Measurements from ENCODE around the gene AMPD2.

The AMPD2 gene

DNA sequence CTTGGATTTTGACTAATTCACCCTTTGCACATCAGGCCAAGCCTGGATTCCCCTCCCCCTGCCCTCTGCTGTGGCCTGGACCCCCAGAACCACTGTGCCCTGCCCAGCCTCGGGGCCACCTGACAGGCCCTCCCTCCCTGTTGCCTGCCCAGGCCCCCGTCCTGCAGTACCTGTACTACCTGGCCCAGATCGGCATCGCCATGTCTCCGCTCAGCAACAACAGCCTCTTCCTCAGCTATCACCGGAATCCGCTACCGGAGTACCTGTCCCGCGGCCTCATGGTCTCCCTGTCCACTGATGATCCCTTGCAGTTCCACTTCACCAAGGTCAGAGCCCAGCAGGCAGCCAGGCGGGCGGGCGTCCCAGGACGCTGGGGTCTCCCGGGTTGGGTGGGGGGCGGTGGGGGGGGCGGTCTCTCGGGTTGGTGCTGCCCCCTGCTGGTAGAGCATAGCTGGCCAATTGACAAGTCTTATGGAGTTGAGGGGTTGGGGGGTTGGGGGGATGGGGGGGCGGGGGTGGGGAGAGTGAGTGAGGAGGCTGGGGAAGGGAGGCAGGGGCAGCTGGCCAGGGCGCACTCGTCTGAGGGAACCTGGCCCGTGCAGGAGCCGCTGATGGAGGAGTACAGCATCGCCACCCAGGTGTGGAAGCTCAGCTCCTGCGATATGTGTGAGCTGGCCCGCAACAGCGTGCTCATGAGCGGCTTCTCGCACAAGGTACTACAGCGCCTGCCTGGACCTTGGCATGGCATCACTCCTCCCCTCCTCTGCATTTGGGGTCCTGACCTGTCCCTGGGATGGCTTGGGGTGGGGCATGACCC lies 10.7 kb downstream of the AMPD2 start:
- DNase-seq (ENCODE audit: low read depth in 2 of 2), result no peak

DNA sequence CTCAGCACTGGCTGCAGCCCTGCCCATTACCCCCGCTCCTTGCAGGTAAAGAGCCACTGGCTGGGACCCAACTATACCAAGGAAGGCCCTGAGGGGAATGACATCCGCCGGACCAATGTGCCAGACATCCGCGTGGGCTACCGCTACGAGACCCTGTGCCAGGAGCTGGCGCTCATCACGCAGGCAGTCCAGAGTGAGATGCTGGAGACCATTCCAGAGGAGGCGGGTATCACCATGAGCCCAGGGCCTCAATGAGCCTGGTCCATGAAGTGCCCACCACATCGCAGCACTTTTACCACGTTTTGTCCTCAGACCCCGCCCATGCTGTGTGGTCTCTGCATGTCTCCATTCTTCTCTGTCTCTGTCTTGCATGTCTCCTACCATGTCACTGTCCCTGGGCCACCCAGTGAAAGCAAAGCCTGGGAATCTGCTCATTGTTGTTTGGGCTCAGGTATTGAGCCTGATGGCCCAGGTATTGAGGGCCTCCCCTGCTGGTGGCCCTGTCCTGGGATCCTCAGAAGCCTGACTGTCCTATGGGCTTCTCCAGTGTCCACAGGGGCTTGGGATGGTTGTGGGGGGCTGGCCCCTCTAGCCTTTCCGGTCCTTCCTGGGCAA lies 11.4 kb downstream of the AMPD2 start:
- DNase-seq (ENCODE audit: low read depth in 2 of 2), result no peak

DNA sequence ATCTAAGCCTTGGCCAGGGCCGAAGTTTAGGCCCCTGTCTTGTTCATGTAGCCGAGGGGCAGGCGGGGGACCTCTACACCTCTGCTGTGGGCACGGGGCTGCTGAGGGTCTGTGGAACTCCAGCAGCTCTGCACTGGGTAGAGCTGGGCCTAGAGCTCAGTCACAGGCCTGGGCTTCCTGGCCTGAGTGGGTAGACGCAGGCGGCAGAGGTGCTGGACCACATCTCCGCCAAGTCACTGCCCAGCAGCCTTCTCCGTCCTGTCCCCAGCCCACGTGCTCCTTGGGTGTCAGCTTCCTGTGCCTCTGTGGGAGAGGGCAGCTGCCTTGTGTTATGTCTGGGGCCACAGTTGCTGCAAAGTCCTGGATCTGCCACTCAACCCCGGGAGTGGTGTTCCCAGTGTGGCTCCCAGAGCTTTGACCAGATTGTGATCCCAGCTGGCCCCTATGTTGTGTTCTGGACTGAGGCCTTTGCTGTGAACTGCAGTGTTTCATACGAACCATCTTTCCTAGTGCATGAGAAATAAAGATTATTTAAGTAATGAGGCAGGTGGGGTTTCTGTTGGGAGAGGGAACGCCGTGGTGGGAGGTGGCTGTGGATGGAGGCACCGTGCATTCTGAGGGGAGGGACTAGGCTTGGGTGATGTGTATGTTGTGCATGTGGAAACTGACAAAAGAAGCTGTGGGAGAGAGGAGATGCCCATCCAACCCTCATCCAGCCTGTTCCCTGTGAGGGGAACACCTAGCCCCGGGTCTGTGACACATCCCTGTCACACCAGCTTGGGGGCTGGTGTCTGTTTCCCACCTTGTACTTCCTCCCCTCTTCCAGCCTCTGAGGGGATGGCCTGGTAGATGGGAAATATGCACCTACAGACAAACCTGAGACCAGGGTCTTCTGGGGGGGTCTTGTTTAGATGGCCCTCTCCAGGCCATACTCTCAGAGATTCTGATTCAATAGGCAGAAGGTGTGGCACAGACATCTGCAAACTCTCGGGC lies 12.2 kb downstream of the AMPD2 start:
- DNase-seq (ENCODE audit: low read depth in 2 of 2), result no peak

DNA sequence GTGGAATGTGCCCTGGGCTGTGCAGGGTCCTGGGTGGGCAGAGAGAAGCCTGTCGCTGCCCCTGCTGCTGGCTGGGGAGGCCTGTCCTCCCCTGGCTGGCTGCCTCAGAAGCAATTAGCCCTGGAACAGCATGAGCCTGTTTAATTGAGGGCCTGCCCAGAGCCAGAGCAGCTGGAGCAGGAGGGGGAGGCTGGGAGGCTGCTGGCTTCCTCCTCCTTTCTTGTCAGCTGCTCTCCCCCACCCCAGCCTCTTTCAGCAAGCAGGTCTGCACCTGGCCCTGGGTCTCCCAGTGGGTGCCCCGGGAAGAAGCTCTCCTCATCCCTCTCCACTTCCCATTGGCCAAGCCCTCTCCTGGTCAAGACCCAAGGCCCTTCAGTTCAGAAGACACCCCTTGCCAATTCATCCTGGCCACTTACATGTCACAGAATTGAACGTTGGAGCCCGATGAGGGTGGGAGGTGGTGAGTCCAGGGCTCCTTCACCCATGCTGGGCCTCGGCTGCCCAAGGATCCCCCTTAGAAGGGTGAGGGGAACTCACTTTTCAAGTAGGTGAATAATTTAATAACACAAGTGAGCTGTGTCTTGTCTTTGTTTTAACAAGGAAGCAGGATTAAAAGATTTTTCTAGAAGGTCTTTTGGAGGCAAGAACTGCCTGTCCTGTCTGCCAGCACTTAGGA lies 13.2 kb downstream of the AMPD2 start:
- no peak for DNase-seq (ENCODE audit: low read depth in 2 of 2)

DNA sequence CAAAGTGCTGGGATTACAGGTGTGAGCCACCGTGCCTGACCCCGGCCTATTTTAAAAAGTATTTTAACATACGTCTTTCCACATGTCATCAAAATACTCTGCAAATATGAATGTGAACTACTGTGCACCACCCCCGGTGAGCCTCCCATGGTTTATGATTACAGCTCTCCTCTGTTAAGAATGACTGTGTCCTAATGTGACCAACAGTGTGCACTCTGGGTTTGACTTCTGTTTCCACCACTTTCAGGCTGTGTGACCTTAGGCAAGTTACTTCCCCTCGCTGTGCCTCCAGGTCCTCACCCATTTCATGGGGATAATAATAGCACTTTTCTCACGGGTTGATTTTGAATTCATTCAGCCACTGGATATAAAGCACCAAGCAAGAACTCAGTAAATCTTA lies 14.7 kb downstream of the AMPD2 start:
- no peak for DNase-seq (ENCODE audit: low read depth in 2 of 2)

DNA sequence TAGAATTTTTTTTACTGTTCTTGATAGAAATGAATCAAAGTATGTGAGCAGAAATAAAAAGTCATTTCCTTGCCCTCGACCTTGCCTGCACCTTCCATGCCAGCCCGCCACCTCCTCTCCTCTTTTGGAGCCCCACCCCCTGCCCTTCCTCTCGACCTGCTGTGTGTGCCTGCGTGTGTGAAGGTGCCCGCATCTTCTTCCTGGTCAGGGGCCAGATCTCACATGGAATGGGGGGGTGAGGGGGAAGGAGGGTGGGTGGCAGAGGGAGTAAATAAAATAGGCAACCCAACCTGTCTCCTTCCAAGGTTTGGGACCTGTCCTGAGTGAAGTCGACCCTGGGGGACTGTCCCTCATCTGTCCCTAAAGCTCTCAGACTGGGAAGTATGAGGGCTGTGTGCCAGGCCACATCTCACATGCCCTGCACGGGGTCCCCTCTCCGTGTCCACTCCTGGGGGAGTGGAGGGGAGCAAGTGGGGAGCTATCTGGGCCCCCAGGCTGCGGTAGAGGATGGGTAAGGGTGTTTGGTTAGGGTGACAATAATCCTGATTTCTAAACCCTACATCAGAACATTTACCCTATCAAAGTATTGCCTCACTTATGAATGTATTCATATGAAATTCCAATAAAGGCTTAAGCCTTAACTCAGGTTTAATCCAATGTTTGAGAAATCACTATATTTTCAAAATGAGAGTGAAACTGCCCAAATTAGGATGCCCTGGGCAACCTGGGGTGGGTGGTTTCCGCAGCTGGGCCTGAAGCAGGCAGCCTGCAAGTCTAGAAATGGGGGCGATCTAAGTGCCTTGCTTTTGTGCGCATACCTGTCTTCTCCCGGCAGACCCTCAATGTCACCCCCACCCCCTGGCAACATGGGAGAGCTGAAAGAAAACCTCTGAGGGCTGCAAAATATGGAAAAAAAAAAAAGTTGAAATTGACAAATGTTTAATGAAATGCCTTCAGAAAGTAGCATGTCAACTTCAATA lies 15.4 kb downstream of the AMPD2 start:
- no peak for DNase-seq (ENCODE audit: low read depth in 2 of 2)

DNA sequence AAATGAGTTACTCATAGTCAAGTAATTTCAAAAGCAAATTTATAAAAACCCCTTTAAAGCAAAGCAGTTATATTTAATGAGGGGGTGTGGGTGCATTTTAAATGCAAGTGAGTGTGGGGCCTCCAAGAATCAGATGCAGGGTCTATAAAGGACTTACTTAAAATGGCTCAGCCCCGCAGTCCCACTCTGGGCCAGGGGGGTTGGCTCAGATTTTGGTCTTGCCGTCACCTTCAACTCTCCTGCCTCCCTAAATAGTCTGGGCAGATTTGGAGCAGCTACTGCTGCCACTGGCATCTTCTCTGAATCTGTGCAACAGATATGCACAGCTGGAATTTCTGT lies 16.2 kb downstream of the AMPD2 start:
- DNase-seq (ENCODE audit: low read depth in 2 of 2), result no peak

DNA sequence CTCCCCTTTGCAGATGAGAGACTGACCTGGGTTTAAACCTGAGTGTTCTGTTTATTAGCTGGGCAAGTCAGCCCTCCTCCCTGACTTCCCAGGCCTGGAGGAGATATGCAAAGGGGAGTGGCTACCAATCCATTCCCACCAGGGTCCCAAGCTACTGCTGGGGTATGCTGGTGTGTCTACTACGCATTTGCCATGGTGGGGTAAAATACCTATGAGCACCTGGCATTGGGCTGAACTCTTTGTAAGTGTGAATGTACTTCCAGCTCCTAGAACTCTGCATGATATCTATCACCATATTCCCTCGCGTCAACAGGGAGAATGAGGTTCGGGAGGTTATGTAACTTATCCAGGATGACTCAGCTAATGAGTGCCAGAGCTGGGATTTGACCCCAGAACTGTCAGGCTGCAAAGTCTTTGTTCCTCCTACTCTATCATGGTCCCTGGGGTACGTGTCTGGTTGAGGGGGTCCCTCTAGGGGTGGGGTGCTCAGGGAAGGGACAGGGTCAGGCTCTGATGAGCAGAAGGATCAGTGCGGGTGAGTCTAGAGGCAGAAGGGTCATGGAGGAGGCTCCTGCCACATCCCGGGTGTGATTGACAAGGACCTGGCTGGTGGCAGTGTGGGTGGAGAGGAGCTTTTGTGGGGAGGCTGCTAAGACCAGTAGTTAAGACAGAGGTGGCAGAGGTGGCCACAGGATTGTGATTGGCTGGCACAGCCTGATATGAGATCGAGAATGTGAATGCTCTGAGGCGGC lies 16.7 kb downstream of the AMPD2 start:
- DNase-seq (ENCODE audit: low read depth in 2 of 2), result no peak

DNA sequence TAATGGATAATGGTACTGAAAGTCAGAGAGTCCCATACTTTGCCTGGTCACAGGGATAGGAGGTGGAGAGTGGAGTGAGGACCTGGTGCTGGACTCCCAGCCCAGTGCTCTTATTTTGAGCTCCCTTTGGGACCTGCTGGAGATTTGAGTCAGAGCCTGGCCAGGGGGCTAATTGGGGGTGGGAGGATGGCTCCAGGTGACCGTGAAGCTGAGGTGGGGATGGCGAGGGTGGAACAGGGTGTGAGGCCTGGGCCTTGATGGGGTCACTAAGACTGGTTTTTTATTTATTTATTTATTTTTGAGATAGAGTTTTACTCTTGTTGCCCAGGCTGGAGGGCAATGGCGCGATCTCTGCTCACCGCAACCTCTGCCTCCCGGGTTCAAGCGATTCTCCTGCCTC lies 17.8 kb downstream of the AMPD2 start:
- no peak for DNase-seq (ENCODE audit: low read depth in 2 of 2)

DNA sequence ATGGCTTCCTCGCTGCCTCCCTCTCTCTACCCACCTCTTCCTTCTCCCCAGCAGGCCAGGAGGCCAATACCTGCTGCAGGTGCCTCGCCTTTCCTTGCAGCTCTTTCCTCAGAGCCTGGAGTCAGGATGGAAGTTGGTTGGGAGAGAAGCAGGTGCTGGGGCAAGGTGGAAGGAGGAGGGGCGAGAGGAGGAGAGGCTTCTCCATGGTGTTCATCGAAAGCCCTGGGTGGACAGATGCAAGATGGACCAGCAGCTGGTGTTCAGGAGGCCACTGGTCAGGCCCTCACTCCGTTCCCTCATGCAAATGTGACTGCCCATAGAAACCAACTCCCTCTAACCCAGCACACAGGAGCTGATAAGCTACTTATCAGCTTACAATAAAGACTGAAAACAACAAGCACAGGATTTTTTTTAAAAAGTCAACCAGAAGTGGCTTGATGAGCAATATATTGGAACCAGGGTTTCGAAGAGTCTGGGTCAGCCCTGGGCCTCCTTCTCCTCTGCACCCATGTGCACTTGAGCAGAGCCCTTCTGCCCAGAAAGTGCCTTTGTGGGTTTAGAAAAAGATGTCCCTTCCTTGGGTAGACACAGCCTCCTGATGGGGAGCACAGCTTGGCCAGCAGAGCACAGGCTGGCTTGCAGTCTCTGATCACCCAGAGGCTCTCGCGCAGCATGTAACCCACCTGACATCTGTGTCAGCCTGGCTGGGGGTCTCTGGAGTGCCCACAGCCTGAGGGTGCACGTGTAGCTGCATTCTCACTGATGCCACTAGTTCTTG lies 19.6 kb downstream of the AMPD2 start:
- no peak for DNase-seq (ENCODE audit: low read depth in 2 of 2)

DNA sequence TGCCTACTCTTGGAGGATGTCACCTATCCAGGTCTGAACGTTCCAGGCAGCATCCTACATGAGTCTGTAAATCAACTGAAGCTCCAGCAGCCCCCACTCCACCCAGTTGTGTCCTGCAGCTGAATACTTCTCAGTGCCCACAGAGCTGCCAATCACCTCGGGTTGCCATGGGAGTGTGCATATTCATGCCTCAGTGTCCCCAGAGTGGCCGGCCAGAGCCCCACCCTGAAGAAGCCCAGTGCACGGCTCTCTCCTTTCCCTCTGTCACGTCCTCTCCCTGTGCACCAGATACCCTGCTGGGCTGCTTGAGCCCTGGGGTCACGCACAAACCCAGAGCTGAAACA lies 20.2 kb downstream of the AMPD2 start:
- DNase-seq (ENCODE audit: low read depth in 2 of 2), result no peak

DNA sequence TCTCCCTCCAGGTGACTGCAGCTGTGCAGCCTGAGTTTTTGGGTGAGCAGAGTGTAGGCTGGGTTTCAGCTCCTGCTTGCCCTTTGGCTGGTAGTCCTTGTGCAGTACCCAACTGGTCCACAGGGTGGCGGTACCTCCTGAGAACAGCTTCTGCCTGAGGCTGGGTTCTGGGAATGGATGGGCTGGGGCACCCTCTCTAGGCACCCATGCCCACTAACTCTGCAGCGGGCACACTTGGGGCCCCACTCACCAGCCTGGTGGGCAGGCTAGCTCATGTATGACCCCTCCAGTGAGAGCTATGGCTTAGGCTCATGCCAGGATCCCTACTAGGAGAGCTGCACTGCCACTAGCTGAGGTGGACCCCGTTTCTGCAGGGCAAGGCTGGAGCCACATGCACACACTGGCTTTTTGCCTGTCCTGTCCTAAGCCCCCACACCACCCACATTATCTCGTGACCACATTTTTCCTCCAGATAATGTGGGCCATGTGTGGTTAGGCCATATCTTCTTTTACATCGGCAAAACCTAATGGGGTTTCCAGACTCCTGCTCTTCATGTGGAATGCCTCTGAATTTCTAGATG lies 20.7 kb downstream of the AMPD2 start:
- DNase-seq (ENCODE audit: low read depth in 2 of 2), result peak; percentile 69 to 81

DNA sequence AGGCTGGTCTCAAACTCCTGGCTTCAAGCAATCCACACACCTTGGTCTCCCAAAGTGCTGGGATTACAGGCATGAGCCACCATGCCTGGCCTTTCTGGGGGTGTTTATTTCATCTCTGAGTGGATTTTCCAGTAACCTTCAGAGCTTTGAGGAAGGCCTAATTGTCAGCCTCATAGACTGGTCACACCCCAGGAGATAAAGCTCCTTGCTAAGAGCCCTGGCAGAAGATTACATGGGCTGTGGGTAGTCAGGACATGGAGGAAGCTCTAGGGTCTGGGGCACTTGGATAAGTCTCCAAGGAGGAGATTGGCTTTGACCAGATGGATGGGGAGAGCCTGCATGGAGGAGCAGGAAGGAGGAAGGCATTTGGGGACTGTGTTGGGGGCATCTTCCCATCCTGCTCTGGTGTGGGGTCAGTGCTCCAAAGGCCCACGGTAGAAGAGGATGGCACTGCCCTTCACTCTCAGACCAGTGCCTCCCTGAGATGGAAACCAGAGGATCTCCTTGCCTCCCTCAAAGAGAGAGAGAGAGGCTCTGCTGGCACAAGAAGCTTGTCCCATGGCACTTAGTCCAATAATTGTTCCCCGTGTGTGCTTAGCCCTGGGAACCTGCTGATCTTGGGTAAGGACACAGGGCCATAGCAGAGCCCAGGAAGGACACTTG lies 21.6 kb downstream of the AMPD2 start:
- no peak for DNase-seq (ENCODE audit: low read depth in 2 of 2)

DNA sequence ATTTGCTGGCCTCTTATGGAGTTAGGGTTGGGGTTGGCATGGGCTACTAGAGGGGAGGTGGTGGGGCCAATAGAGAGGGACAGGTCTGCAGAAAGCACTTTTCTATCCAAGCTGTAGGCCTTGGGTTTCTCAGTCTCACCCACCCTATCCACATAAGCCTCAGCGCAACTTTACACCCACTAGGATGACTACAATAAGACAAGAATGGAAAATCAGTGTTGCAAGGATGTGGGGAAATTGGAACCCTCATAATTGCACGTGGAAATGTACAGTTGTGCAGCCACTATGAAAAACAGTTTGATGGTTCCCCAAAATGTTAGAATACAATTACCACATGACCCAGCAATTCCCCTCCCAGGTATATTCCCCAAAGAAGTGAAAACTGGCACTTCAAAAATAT lies 22.2 kb downstream of the AMPD2 start:
- no peak for DNase-seq (ENCODE audit: low read depth in 2 of 2)

DNA sequence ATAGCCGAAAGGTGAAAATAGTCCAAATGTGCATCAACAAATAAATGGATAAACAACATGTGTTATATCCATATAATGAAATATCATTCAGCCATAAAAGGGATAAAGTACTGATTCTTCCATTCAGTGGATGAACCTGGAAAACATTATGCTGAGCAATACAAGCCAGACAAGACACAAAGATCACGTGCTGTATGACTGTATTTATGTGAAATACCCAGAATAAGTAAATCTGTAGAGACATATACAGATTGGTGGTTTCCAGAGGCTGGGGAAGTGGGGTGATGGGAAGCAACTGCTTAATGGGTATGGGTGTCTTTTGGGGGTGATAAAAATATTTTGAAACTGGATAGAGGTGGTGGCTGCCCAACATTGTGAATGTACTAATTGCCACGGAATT lies 23.0 kb downstream of the AMPD2 start:
- DNase-seq (ENCODE audit: low read depth in 2 of 2), result no peak

DNA sequence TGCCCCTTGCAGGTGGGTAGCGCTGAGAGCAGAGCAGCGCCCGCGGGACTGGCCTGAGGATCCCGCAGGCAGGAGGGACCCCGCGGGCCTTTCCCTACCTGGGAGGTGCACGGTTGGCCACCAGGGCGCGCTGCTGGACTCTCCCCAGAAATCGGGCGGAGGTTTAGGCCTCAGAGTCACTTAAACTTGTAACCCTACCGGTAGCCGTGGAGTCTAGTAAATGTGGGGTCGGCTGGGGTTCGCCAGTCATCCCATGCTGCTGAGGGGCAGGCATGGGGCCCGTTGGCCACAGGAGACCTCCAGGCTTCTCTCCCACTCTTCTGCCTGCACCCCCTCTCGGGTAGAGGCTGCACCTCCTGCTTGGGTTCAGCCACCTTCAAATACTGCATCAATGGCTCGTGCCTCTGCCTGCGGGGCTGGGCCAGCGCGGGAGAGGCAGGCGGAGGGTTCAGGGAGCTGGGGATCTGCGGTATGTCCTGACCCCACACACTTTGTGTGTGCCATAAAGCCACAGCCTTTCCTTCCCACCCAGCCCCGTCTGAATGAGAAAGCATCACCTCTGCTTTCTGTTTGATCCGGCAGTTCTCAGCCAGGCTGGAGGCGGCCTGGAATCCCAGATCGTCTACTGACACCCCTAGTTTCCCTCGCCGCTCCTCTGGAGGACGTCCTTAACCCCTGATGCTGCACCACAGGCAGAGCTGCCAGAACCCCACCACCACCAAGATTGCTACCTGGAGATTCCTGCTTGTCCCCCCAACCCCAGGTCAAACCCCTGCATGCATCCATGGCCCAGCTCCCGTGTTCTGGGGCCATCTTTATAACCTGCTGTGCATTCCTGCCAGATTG lies 24.0 kb downstream of the AMPD2 start:
- DNase-seq (ENCODE audit: low read depth in 2 of 2), result peak; percentile 73 to 75

DNA sequence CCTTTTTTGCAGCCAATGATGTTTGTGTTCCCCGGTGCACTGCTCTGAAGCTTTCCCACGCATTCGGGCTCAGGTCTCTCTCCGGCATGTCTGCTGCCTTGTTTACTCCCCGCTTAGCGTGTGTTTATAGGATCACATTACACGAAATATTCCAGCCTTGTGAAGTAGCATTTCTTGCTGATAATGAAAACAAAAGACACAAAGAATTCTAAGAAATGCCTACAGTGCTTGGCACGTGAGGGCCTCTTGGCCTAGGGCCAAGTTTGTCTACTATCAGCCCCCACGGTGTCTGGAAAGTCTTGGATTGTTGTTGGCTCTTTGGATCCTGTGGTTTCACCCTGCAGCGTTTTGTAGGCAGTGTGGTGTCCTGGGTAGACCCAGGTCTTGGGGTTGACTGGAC lies 25.0 kb downstream of the AMPD2 start:
- no peak for DNase-seq (ENCODE audit: low read depth in 2 of 2)
